Suppressor macrophage (primary cell): ENCODE data around the gene MYO1B.

Experiments used
- DNase-seq, 4 experiments: peaks; one replicate each; pipeline ENCODE4 v3.0.0-alpha.2; 2020 to 2022
- total RNA-seq, 17 experiments: gene quantifications; one replicate each; lab custom pipeline; 2026; ENCODE audit warnings: mixed read lengths in 6 of 17, inconsistent platforms in 3 of 17; lab: John Stamatoyannopoulos, UW

MYO1B gene
- 3.1 to 51.4 (median 19.1) reads per million in 17 experiments for total RNA-seq

DNA sequence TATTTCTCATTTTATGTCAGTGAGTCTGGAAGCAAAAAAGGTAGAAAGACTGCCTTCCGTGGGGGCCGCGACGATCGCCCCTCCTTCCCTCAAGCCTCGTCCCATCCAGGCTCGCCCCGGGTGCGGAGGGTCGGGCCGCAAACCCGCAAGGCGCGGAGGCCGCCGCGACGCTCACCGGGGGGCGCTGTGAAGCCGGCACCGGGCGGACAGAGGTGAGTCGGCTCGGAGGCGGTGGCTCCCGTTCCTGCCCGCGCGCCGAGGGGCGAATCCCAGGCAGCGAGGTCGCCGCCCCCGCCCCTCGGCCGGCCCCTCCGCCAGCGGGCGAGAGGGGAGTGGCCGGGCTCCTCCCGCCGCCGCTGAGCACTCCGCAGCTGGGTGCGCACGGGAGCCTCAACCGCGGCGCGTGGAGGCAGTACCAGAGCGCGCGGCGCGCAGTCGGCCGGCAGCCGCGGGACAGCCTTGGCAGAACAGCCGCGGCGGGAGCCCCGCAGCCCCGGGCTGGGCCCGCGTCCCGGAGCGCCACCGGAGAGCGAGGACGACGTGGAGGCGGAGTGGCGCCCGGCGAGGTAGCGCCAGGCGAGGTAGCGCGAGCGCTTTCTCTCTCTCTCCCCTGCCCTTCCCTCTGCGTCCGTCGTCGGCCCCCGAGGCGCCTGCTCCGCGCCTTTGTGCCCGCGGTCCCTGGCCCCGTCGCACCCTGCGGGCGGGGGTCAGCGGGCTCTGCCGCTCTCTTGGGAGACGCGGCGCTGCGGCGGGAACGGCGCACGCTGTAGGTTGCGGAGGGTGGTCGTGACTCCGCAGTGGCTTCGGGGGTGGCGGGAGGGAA is at the start of gene MYO1B:
TSS of gene MYO1B (plus strand) at position 359 of the 823 bp plus-strand sequence. CDS start 31,492 bp downstream, outside the sequence.
- peak; percentile 13 to 65 (median 48) for DNase-seq

DNA sequence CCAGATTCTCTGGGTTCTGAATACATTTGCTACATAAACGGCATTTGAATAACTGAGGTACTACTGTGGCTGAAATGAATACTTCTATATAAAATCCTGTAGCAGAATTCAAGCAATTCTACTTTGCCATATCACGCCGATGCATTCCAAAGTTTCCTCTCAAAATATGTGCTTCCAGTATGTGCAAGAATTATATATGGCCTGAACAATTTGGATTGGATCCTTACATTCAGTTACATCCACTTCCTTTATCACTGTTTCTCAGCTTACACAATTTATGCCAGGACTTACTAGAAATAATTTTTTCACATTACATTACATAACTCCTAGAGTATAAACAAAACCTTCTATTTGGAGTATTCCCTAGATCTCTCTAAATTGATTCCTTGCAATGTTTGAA is 48.1 kb upstream of the MYO1B start:
- DNase-seq, result no peak

DNA sequence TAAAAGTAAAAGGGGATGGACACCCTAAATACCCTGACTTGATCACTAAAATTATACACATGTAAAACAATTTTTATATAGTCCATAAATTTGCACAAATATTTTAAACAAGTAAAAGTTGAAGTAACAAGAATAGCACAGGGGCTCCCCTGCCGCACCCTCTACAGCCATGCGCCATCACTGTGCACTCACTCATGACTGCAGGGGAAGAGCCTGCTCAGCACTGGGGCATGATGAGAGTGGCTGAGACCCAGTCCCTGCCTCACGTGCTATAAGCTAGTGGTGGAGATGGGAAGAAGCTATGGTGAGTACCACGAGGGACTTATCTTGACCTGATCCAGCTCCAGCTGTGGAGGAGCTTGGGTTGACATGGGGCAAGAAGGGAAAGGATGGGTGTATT is 46.9 kb upstream of the MYO1B start:
- no peak for DNase-seq

DNA sequence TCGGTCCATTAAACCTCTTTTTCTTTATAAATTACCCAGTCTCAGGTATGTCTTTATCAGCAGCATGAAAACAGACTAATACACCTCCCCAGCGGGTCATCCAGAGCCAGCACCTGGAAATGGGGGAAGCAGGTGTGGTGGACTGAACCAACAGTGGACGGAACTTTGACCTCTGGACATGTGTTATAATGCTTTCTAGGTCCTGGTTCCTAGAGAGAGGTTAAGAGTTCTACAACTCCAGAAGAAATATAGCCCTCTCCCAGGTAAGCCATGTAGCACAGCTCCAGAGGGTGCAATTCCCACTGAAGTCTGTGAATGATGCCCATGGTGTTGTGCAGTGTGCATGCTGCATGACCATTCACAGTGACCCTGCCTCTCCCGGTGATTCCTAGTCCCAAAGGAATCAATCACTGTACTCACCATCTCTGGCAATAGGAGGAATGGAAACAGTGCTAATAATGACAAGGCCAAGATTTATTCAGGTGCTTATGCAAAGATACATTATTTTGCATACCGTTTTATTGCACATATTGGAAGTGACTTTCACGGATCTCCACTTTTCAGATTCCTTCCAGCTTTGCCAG is 45.2 kb upstream of the MYO1B start:
- no peak for DNase-seq

DNA sequence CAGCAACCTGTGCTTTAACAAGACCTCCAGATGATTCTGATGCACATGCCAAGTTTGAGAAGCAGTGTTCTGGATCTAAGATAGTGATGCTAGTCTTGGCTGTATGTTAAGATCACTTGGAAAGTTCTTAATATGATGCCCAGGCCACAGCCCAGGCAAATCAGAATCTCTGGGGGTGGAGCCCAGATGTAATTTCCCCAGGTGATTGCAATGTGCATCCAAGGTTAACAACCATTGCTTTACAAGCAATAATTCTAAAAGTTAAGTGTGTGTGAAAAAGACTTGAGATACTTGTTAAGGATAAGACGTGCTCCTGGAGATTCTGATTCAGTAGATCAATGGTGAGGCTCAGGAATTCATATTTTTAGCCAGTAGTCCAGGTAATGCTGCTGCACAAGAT is 44.3 kb upstream of the MYO1B start:
- no peak for DNase-seq

DNA sequence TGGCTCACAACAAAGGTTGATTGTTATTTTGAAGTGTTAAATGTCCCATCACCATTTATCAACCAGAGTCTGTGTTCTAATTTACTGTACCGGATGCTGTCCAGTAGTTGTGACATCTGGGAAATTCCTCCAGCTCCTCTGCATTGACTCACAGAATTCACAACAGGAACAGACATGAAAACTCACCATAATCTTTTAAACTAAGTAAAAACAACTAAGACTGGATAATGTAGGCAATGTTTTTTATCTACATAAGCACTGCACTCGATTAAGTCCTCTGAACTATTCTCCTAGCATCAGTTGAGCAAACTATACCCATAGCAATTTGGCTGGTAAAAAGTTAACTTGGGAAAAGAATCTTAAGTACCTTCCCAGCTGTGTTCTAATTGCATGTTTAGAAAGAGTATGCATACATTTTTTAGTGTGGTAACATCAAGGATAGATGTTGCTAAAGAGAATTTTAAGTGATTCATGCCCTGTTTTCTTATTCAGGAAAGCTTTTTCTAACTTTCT is 42.9 kb upstream of the MYO1B start:
- peak in 3 of 4 experiments; percentile 29 to 47 (median 30) for DNase-seq

DNA sequence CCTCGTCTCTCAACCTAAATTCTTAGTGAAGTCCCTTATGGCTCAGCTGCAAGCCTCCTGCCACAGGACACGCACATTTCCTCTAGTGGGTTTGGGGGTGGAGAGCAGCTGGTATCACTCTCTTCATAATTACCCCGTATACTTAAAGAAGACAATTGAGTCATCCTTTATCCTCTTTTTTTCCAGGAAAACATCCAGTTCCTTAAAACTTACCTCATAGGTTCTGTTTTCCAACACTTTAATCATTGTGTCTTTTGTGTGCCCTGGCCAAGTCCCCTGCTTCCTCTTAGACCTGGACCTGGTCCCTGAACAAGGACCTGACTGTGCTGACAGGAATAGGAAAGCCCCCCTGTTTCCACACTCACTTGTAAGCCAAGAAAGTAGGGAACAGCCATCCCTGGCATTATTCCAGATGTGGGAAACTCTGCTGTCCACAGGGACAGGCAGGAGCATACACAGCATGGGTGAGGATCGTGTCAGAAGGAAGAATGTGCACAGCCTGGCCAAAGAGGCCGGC is 42.3 kb upstream of the MYO1B start:
- peak in 2 of 4 experiments; percentile 10 to 13 for DNase-seq

DNA sequence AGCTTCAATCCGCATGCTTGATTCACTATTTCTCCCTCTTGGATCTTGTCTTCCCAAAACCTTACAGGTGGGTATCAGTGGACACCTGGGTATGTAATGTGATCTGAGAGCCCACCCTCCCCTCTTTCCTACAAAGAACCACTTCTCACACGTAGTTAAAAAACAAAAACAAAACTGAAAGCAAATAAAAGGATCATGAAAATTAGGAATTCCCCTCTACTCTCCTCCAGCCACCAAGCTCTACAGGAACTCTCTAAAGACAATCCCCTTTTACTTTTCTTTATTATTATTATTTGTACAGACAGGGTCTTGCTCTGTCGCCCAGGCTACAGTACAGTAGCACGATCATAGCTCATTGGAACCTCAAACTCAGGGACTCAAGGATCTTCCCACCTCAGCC is 40.8 kb upstream of the MYO1B start:
- no peak for DNase-seq

DNA sequence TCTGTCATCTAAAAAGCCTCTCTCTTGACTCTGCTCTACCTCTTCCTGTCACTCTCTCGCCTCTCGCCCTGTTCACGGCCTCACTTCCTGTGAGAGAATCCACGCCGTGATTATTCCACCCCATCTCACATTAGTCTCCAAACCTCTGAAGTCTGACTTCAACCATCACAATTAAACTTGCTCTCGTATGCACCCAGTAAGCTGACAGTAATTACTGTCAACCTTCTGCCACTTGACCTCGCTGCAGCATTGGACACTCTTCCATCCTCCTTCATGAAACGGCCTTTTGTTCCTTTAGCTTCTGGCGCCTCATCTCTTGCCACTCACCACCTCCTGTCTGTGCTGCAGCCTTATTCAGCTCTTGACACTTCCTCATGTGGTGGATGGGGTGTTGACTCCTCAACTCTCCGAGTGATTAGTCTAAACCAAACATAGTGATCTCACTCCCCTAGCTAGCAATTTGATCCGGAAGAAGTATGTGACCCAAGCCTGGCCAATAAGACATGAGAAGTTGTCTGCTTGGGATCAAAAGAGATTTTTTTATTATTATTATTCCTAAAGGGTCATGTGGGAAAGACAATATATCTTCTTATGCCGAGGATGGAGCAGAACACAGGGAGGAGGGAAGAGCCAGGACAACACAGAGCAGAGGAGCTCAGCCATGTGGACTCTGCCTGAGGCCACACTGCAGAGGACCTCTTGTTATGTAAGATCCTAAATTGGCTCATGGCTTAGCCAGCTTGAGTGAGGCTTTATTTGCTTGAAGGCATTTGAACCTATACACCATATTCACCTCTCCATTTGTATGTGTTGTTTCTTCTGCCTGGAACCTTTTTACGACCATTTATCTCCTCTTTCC is 38.4 kb upstream of the MYO1B start:
- no peak for DNase-seq

DNA sequence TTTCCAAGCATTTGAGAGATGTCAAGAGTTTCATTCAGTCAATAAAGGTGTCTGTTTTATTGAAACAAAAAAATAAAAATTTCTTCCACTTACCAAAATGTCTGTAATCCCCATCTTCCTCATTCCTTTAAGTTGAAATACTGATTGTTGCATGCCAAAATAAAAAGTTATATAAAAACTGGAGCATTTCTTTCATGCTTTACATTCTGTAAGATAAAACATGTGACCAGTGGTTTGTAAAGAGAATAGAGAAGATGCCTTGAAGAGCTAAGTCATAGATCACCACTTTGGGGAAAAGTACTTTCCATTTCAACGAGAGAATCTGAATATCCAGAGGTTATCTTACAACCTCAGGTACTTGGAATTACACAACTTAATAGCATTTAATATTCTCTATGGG is 35.9 kb upstream of the MYO1B start:
- DNase-seq, result no peak

DNA sequence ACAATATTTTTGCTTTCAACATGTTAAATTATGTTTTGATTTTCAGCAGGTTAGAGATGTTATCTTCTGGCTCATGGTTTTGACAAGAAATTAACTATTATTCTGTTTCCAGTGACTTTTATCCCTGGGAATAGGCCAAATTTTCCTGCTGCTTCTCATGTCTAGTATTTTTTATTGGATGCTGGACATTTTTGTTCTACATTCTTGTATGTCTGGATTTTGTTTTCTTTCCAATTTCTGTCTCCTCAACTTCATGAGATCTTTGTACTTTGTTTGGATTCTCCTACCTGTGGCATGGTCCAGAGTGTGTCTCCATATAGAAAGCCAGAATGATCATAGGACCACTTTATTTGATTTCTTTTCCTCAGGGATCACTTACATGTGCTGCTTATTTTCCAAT is 33.1 kb upstream of the MYO1B start:
- no peak for DNase-seq

DNA sequence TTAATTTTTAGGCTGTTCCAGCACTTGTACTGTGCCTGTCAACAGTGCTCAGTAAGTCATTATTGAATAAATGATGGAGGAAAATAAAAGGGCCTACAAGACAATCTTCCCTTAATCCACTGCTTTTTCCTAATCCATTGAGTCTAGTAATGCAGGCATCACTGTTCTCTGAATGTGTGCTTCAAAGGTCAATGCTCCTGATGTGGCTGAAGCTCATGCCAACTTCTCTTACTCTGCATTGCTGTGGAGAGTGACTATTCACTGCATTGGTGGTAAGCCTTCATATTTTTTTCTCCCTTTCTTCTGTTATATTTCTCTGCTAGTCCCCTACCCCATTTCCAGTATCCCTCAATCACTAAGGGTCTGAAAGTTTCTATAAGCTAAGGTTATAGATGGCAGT is 31.9 kb upstream of the MYO1B start:
- DNase-seq, result no peak

DNA sequence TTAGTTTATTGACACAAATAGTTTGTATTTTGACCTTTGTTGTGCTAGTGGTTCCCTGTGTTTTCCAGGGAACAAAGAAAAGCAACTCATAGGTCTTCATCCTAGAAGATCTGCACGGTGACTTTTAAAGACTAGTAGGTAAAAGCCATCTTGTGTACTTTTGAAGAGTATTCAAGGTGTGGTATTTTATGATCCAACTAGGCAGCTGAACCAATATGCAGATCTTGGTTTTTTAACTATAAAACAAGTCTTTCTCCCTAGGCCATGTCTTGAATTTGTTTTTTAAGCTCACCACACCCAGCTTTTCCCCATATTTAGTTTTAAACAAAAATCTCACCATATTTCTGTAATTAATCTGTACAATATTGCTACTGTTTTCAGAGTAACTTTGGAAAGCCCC is 30.0 kb upstream of the MYO1B start:
- no peak for DNase-seq

DNA sequence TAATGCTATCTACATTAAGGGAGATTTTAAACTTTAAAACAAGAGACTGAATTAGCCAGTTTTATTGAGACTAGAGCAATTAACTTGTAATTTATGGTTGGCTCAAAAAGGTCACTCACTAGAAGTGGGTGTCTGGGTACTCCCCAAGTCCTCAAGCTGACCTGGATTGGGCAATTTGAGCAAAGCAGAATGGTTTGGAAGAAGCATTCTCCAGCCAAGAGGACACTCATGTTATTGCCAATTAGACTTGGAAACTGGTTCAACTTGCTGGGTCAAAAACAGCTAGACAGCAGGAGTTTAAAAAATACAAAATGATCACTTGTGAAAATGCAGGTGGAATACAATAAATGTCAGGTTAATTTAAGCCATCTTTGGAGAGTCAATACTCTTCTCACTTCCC is 29.5 kb upstream of the MYO1B start:
- peak in 2 of 4 experiments; percentile 20 to 31 for DNase-seq

DNA sequence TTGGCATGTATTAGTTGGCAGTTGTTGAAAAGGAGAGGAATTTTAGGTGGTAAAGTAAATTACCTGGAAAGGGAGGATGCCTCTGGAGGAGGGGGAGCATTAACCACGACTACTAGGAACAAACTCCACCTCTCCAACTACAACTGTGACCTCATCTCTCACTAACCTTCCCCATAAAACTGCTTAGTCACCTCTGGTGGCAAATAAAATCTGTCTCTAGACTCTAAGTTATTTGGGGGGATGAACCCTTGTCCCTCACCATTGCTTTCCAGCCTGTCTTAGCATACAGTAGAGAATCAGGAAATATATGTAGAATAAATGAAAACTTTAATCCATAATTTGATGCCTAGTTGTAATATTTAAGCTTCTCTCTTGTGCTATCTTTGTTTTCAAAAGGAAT is 27.6 kb upstream of the MYO1B start:
- DNase-seq, result peak in 2 of 4 experiments; percentile 21 to 24

DNA sequence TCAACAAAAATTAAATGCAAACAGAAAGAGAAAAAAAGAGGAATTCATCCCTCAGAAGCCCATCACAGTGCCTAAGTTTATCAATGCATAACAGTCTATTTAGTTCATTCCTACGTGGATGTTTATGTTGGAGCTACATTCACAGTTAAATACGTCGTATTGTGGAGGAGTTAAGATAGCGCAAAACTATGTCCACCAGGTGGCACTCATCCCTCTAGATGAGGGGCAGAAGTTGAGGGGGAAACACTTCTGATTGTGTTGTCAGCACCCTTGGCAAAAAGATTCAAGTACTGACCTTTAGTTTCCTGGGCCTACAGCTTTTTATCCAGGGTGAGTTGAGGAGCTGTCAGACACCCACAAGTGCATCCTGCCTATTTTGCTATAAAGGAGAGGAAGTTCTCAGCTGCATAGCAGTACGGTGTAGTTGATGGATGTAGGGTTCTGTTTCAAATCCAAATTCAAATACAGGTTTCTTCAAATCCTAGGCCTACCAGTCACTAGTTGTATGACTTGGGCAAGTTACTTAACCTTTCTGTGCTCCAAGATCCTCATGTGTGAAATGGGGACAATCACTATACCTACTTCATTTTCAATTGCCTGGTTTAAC is 26.8 kb upstream of the MYO1B start:
- DNase-seq, result peak; percentile 65 to 80 (median 74)

DNA sequence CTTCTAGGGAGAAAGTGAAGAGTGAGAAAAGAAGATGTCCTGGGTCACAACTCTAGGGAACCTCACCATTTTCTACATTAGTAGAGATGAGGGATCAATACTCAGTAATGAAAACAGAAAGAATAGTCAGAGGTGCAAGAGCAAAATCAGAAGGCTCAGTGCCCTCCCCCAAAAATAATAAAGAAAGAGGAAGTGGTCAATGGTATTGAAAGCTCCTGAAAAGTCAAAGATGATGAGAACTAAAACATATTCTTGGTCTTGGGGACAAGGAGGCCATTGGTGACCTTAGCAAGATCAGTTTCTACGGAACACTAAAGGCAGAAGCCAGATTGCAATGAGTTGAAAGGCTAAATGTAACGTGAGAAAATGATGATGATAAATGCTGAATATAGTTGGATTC is 24.5 kb upstream of the MYO1B start:
- no peak for DNase-seq

DNA sequence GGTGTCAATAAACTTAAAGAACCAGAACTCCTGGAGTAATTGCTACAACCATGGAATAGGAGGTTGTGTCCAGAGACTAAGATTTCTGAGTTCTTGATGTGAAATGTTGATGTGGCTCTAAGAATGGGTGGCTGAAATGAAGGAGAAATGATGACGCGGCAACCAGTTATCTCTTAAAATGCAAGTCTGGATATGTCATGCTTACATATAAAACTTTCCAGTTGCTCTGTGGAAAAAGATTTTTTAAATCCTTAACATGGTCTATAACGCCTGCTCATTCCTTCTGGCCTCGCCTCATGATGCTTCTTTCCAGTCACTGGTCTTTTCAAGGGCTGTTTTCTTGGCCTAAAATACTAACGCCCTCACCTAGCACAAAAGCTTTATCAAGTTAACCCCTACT is 23.5 kb upstream of the MYO1B start:
- DNase-seq, result no peak

DNA sequence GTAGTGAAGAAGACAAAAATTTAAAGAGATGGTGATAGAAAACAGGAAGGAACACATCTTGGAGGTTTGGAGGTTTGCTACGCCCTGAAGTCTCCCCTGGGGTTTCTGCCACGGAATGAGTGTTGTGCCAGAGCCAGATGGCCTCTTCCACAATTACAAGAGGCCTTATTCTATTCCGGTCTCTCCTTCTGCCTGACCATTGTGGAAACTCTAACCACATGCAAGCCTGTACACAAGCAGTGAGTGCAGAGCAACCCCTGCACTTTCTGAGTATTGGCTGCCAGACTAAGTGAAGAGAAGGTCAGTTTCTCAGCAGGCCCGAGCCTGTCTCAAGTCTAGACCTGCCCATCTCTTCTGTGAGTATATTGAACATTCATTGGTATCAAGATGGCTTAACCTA is 22.7 kb upstream of the MYO1B start:
- DNase-seq, result no peak

DNA sequence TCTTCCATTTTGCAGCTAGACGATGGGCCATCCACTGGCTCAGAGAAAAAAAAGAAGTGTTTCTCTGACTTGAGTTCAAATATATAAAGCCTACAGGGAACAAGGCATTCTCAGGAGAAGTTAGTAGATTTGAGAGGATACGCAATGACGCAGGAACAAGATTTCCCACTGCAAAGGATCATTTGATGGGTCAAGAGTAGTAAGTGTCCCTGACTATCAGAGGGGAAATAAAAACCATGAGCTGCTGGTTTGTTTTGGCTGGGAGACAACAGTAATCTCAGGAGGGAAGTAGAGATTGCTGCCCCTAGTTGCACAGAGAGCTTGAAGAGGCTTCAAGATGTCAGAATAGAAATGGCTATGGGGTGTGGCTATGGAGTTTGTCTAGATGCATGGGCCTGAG is 22.3 kb upstream of the MYO1B start:
- DNase-seq, result no peak

DNA sequence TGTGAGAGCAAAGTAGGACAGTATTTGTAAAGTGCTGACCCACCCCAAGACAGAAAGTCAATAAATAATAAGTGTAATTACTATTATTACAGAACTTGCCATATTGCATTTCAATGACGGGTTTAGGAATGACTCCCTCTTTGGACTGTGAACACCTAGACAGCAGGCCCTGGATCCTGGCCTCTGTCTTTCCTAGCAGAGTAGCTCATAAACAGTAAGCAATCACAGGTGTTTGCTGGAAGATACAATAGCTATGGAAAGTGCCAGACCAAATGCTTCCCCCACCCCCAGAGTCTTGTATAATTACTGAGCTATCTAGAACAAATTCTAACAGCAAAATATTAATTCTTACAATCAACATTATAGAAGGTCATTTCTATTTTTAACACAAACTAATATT is 20.1 kb upstream of the MYO1B start:
- DNase-seq, result no peak

DNA sequence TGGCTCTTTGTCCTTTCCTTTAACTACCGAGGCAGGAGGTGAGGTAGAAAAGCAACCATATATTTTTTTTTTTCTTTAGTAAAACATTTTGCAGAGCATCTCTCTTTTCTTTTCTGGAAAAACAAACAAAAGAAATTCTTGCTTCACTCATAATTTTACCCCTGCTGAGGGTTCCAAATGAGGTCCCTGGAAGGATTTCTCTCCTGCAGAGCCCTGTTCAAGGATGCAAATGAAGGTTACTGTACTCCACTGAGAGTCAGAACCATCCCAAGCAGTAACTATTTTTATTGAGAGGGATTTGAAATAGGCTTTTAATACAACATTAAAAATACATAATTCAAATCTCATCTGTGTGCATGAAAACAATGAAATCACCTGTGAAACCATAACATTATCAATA is 19.5 kb upstream of the MYO1B start:
- no peak for DNase-seq
